HFFc6 (cell line): ENCODE data around the gene PXYLP1. TPM values are rescaled to one million over a fixed set of nuclear protein-coding genes. Genes with fewer than 3 reads are reported as not detected.

Experiments used
- DNase-seq: peaks from one replicate; pipeline ENCODE4 v3.0.0-alpha.2; 2018
- H3K27ac Mint-ChIP-seq: 2 replicates; pipeline ENCODE4 v1.8.0; 2020; ENCODE audit warnings: mild to moderate bottlenecking, mixed read lengths
- H3K27me3 Mint-ChIP-seq: 2 replicates; pipeline ENCODE4 v1.8.0; 2021; ENCODE audit warnings: mild to moderate bottlenecking, moderate library complexity, mixed read lengths; ENCODE audit not compliant: insufficient read depth
- H3K36me3 Mint-ChIP-seq: 2 replicates; pipeline ENCODE4 v1.8.0; 2021; ENCODE audit warnings: low read depth, mixed read lengths
- H3K4me1 Mint-ChIP-seq: 2 replicates; pipeline ENCODE4 v1.8.0; 2020; ENCODE audit warnings: low read depth, mixed read lengths
- H3K4me3 Mint-ChIP-seq: 2 replicates; pipeline ENCODE4 v1.8.0; 2020; ENCODE audit warnings: mild to moderate bottlenecking, moderate library complexity, mixed read lengths
- H3K9me3 Mint-ChIP-seq: 2 replicates; pipeline ENCODE4 v1.8.0; 2020; ENCODE audit warnings: mild to moderate bottlenecking, mixed read lengths
- total RNA-seq, 6 experiments: library from RNA; stranded (reverse); fragmentation: NEBNext Ultra II Directional; extraction: Animal tissue kit (Norgen Biotek cat#: 25700); gene quantifications; 2 replicates in 1 of 6; 3 replicates in 5 of 6; pipeline ENCODE4 v1.2.3, GENCODE V29; 2021
- TF ChIP-seq, protein P1 (sequence below): fragments of 200-600 bp; sonication (generic); IDR thresholded peaks from 2 replicates; pipeline ENCODE4 v1.5.0; 2021; ENCODE audit warnings: antibody characterized with exemption, mild to moderate bottlenecking

The PXYLP1 gene
- total RNA-seq, 6 experiments from 2014 or later, result 4.5 to 5.4 (median 4.6) TPM

DNA sequence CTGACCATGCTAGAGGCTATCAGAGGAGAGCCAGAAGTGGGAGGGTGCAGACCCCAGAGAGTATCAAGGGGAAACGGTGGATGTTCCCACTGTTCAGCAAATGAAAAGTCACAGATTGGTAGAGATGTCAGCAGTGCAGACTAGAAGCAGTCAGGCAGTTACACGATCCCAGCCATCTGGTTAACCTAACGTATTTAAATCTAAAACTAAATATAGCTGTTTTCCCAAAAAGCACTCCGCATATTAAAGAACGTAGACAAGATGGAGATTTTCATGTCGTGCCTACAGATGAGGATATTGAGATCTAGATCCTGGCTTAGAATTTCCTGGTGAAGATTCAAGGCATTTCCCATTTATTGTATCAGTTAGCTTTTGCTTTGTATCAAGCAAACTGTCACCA lies 25.2 kb downstream of the PXYLP1 start:
- no peak for DNase-seq
- H3K36me3 Mint-ChIP-seq, result no peaks in the 10 kb centered on the region
- no peak overlapping the region for H3K4me3 Mint-ChIP-seq
- TF ChIP-seq, protein P1, sequence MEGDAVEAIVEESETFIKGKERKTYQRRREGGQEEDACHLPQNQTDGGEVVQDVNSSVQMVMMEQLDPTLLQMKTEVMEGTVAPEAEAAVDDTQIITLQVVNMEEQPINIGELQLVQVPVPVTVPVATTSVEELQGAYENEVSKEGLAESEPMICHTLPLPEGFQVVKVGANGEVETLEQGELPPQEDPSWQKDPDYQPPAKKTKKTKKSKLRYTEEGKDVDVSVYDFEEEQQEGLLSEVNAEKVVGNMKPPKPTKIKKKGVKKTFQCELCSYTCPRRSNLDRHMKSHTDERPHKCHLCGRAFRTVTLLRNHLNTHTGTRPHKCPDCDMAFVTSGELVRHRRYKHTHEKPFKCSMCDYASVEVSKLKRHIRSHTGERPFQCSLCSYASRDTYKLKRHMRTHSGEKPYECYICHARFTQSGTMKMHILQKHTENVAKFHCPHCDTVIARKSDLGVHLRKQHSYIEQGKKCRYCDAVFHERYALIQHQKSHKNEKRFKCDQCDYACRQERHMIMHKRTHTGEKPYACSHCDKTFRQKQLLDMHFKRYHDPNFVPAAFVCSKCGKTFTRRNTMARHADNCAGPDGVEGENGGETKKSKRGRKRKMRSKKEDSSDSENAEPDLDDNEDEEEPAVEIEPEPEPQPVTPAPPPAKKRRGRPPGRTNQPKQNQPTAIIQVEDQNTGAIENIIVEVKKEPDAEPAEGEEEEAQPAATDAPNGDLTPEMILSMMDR, result no peak
- H3K27me3 Mint-ChIP-seq, result peaks cover 12% of the 10 kb centered on the region
- H3K27ac Mint-ChIP-seq, result no peak overlapping the region
- H3K9me3 Mint-ChIP-seq, result no peaks in the 10 kb centered on the region
- peaks cover 6% of the 10 kb centered on the region for H3K4me1 Mint-ChIP-seq

DNA sequence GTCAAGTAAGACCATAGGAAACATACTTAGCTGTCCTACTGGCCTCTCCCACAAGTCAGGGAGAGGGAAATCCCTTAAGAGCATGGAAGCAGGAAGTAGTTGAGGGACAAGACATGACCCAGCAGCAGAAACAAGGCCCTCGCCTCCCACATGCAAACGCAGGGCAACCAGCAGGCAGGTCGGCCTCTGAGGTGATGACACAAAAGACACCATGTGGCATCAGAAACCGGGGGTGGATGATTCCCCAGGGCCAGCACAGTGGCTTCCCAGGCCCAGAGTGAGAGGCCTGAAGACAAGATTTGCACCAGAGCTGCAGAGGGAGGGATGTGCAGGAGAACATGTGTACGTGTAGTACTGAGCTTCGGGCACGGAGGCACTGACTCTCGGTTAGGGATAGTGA lies 26.3 kb downstream of the PXYLP1 start:
- TF ChIP-seq, protein P1, result no peak
- Mint-ChIP-seq H3K27ac (no peak overlapping the region), H3K4me3 (no peak overlapping the region), H3K4me1 (peaks cover 18% of the 10 kb centered on the region), H3K36me3 (no peaks in the 10 kb centered on the region), H3K9me3 (no peaks in the 10 kb centered on the region), H3K27me3 (peaks cover 12% of the 10 kb centered on the region)
- no peak for DNase-seq

DNA sequence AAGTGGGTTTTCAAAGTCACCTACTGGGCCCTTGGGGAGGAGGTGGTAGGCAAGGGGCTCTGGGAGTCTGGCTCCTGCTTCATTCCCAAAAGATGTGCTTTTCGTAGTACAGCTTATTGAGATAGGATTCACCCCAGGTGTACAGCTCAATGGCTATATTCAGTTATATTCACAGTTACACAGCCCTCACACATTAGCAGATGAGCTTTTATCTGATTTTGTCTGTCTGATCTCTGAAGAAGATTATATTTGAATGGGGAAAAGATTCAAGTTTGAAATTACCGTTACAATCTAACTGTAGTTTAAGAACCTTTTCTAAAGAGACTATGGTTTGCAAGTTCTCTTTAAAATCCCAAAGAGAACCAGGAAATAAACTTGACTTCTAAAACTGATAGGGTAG lies 27.3 kb downstream of the PXYLP1 start:
- TF ChIP-seq, protein P1, result no peak
- peaks cover 21% of the 10 kb centered on the region for H3K4me1 Mint-ChIP-seq
- H3K27me3 Mint-ChIP-seq, result peaks cover 11% of the 10 kb centered on the region
- no peaks in the 10 kb centered on the region for H3K9me3 Mint-ChIP-seq
- no peak overlapping the region for H3K4me3 Mint-ChIP-seq
- no peak overlapping the region for H3K27ac Mint-ChIP-seq
- DNase-seq, result no peak
- H3K36me3 Mint-ChIP-seq, result no peaks in the 10 kb centered on the region

DNA sequence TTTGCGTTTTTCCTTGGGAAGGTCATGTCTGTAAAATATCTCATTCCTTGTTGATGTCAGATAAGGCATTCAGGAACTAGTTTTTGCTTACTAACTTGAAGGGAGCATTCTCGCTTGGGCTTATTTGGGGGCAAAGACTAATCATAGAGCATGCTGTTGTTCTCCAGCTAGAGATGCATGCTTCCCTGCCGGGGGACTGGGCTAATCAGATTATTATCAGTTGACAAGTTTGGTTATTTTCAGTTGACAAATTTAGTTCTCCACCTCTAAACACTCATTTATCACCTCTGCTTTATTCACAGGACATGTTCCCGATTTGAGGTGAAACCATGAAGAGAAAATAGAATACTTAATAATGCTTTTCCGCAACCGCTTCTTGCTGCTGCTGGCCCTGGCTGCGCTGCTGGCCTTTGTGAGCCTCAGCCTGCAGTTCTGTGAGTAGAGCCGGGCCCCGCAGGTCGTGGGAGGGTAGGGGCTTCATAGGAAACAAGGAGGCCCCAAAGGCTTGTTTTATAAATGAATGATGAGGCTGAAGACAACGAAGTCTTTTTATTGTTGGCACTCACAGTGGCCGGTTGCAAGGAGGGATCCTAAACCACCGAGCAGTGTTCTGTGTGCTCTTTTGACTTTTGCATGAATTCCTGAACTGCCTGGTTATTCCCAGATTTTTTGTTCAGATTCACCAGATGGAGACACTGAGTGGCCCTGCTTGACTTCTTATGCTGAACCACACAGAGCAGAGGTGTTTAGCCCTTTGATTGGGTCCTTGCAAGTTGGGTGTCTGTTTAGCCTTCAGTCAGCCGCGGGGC lies 28.4 kb downstream of the PXYLP1 start:
- no peaks in the 10 kb centered on the region for H3K36me3 Mint-ChIP-seq
- H3K27me3 Mint-ChIP-seq, result peaks cover 7% of the 10 kb centered on the region
- DNase-seq, result no peak
- no peak overlapping the region for H3K27ac Mint-ChIP-seq
- no peaks in the 10 kb centered on the region for H3K9me3 Mint-ChIP-seq
- TF ChIP-seq, protein P1, result no peak
- H3K4me1 Mint-ChIP-seq, result peaks cover 21% of the 10 kb centered on the region
- H3K4me3 Mint-ChIP-seq, result no peak overlapping the region

DNA sequence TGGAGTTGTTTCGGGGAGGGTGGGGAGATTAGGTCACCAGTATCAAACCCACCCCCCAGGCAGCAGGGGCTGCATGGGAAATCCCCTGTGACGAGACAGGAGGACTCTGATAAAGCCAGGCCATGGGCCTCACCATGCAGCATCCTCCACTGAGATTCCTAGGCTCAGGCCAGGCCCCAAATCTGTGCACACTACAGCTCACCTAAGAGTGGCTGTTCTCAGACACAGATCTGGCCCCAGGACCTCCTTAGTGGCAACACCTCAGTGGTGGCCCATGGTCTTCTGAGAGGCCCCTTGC lies 29.0 kb downstream of the PXYLP1 start:
- H3K36me3 Mint-ChIP-seq, result no peaks in the 10 kb centered on the region
- no peak overlapping the region for H3K4me3 Mint-ChIP-seq
- H3K27me3 Mint-ChIP-seq, result peaks cover 7% of the 10 kb centered on the region
- peaks cover 21% of the 10 kb centered on the region for H3K4me1 Mint-ChIP-seq
- TF ChIP-seq, protein P1, result no peak
- no peak overlapping the region for H3K27ac Mint-ChIP-seq
- no peak for DNase-seq
- no peaks in the 10 kb centered on the region for H3K9me3 Mint-ChIP-seq
